WERI-Rb-1 (cell line): ENCODE results near the gene FAT2.

Experiments used
- DNase-seq: peaks from one replicate; pipeline ENCODE4 v3.0.0-alpha.2; 2020
- H3K27ac ChIP-seq: fragments of 250-450 bp; sonication (Bioruptor Pico); 2 replicates; pipeline ENCODE4 v1.5.1; 2020; ENCODE audit warnings: mild to moderate bottlenecking, moderate library complexity
- H3K27me3 ChIP-seq: fragments of 250-450 bp; sonication (Bioruptor Pico); 2 replicates; pipeline ENCODE4 v1.5.1; 2021; ENCODE audit warnings: mild to moderate bottlenecking, low read depth, moderate library complexity; ENCODE audit not compliant: insufficient read depth, severe bottlenecking
- H3K36me3 ChIP-seq: fragments of 250-450 bp; sonication (Bioruptor Pico); 2 replicates; pipeline ENCODE4 v1.5.1; 2020; ENCODE audit warnings: mild to moderate bottlenecking, moderate library complexity
- H3K4me3 ChIP-seq: 2 replicates; pipeline ENCODE4 v1.5.1; 2011; ENCODE audit warnings: low read depth, mild to moderate bottlenecking, control low read depth, low read length
- H3K9me3 ChIP-seq: fragments of 250-450 bp; sonication (Bioruptor Pico); 2 replicates; pipeline ENCODE4 v1.5.1; 2021; ENCODE audit warnings: mild to moderate bottlenecking, moderate library complexity; ENCODE audit not compliant: severe bottlenecking
- TF ChIP-seq, protein P1 (sequence below): IDR thresholded peaks from 2 replicates; pipeline ENCODE4 v1.5.1; 2011; ENCODE audit warnings: low read depth, mild to moderate bottlenecking, control low read depth, inconsistent platforms, low read length

Gene FAT2, protein sequence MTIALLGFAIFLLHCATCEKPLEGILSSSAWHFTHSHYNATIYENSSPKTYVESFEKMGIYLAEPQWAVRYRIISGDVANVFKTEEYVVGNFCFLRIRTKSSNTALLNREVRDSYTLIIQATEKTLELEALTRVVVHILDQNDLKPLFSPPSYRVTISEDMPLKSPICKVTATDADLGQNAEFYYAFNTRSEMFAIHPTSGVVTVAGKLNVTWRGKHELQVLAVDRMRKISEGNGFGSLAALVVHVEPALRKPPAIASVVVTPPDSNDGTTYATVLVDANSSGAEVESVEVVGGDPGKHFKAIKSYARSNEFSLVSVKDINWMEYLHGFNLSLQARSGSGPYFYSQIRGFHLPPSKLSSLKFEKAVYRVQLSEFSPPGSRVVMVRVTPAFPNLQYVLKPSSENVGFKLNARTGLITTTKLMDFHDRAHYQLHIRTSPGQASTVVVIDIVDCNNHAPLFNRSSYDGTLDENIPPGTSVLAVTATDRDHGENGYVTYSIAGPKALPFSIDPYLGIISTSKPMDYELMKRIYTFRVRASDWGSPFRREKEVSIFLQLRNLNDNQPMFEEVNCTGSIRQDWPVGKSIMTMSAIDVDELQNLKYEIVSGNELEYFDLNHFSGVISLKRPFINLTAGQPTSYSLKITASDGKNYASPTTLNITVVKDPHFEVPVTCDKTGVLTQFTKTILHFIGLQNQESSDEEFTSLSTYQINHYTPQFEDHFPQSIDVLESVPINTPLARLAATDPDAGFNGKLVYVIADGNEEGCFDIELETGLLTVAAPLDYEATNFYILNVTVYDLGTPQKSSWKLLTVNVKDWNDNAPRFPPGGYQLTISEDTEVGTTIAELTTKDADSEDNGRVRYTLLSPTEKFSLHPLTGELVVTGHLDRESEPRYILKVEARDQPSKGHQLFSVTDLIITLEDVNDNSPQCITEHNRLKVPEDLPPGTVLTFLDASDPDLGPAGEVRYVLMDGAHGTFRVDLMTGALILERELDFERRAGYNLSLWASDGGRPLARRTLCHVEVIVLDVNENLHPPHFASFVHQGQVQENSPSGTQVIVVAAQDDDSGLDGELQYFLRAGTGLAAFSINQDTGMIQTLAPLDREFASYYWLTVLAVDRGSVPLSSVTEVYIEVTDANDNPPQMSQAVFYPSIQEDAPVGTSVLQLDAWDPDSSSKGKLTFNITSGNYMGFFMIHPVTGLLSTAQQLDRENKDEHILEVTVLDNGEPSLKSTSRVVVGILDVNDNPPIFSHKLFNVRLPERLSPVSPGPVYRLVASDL (N-terminal part only)

DNA sequence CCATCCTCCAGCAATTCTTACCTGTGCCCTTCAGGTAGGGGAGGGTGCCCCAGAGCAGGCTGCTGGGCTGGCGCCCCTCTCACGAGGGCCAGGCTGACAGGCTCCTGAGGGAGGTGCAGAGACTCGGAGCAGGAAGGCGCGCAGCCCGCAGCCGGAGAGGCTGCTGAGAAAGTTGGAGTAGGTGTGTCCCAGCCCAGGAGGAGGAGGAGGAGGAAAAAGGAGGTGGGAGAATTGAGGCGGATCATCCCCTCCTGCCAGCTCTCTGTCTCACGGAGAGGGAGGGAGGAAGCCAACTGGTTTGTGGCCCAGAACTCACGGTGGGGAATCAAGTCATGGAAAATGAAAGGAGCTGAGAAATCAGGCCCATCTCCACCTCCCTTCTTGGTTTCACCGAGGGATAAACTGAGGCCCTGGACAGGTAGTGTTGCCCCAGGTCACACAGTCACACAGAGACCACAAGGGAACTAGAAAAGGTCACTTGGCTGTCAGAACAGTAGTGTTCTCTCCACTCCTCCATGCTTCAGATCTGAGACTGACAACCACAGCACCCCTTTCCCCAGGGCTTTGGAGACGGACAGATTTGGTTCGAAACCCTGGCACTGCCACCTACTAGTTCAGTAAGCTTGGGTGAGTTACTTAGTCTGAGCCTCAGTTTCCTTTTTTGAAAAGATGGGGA lies at the start of gene FAT2:
TSS of gene FAT2 (minus strand) at position 188 of the 676 bp plus-strand sequence. CDS start 22,400 bp downstream, outside the sequence.
- DNase-seq: peak; percentile 30
- H3K27ac ChIP-seq: no peak within 1 kb of the TSS

DNA sequence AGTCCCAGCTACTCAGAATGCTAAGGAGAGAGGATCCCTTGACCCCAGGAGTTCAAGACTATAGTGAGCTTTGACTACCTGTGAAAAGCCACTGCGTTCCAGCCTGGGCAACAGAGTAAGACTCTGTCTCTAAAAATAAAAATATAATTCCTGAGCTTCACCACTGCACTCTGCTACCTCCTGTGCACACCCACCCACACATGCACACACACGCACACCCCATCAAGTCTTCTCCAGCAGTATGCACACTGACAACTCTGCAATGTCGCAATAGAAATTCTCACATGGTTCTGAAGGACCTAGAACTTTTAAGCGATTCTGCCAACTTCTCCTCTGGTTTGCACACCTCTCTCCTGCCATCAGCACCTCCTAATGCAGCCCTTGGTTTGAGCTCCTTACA lies 47.5 kb upstream of the FAT2 start:
- Histone ChIP-seq H3K9me3 (no peaks in the 10 kb centered on the region), H3K4me3 (no peak overlapping the region), H3K36me3 (no peaks in the 10 kb centered on the region), H3K27me3 (peaks cover 21% of the 10 kb centered on the region), H3K27ac (no peak overlapping the region)
- DNase-seq: no peak
- TF ChIP-seq, protein P1, sequence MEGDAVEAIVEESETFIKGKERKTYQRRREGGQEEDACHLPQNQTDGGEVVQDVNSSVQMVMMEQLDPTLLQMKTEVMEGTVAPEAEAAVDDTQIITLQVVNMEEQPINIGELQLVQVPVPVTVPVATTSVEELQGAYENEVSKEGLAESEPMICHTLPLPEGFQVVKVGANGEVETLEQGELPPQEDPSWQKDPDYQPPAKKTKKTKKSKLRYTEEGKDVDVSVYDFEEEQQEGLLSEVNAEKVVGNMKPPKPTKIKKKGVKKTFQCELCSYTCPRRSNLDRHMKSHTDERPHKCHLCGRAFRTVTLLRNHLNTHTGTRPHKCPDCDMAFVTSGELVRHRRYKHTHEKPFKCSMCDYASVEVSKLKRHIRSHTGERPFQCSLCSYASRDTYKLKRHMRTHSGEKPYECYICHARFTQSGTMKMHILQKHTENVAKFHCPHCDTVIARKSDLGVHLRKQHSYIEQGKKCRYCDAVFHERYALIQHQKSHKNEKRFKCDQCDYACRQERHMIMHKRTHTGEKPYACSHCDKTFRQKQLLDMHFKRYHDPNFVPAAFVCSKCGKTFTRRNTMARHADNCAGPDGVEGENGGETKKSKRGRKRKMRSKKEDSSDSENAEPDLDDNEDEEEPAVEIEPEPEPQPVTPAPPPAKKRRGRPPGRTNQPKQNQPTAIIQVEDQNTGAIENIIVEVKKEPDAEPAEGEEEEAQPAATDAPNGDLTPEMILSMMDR: no peak

More for the DNA sequence above, at the start of gene FAT2:
- H3K4me3 ChIP-seq: no peak within 1 kb of the TSS
- no peaks in the 10 kb centered on the region for H3K27me3 ChIP-seq
- no peaks in the 10 kb centered on the region for H3K9me3 ChIP-seq
- H3K36me3 ChIP-seq: no peaks in the 10 kb centered on the region
- TF ChIP-seq, protein P1: no peak

DNA sequence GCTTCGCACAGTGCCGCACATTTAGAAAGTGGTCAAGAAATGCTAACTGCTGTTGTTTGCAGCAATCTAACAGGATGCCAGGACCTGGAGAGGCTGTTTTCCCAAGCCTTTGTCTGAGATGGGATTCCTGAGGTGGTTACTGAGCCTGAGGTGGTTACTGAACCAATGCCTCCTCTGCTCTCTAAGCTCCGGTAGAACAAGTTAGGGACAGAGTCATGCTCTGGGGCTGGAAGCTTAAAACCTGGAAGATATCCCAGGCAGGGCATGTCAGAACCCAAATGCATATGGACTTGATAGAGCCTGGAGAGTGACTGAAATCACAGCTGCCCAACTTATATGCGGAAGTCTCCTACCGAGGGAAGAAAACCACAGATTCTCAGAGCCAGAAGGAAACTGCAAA lies 46.5 kb upstream of the FAT2 start:
- H3K36me3 ChIP-seq: no peaks in the 10 kb centered on the region
- no peaks in the 10 kb centered on the region for H3K9me3 ChIP-seq
- TF ChIP-seq, protein P1: no peak
- peaks cover 16% of the 10 kb centered on the region for H3K27me3 ChIP-seq
- no peak for DNase-seq
- no peak overlapping the region for H3K27ac ChIP-seq
- H3K4me3 ChIP-seq: no peak overlapping the region

DNA sequence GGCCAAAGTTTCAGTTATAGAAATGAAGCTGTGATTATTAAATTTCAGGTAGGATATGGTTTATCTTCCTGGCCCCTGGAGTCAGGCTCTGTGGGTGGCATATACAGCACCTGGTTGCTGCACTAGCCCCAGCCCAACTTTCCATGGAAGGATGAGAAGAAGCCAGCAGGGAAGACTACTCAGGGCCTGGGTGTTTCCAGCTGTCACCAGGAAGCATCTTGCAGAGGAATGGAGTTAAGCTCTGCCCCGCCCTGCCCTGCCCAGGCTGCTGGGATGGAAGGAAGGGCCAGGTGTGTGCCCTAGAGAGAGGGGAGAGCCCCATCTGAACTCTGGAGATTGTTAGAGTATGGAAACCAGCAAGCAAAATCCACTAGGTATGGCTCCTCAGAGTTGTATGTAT lies 42.8 kb upstream of the FAT2 start:
- no peak overlapping the region for H3K27ac ChIP-seq
- no peak for DNase-seq
- H3K4me3 ChIP-seq: no peak overlapping the region
- H3K36me3 ChIP-seq: no peaks in the 10 kb centered on the region
- H3K27me3 ChIP-seq: peaks cover 13% of the 10 kb centered on the region
- no peaks in the 10 kb centered on the region for H3K9me3 ChIP-seq
- TF ChIP-seq, protein P1: no peak

DNA sequence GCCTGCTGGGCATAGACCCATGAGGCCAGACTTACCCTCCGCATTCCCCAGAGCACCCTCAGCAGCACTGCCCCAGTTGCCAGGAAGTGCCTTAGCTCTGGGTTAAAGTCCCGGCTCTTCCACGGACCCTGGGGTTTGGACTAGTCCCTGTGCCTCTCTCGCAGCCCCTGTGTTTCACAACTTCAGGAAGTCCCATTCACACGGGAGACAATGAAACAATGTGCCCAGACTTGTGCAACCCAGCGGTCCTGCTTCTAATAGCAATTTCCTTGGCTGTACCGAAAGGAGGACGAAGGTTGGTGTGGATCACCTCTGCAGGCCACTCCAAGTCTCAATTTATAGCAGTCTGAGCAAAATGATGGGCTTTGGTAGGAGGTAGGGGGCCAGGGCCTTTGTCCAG lies 41.8 kb upstream of the FAT2 start:
- Histone ChIP-seq H3K9me3 (no peaks in the 10 kb centered on the region), H3K4me3 (no peak overlapping the region), H3K27ac (no peak overlapping the region), H3K27me3 (peaks cover 8% of the 10 kb centered on the region), H3K36me3 (no peaks in the 10 kb centered on the region)
- DNase-seq: no peak
- TF ChIP-seq, protein P1: no peak
